HCT116 (cell line): ENCODE measurements around the gene MT2A. TPM values are rescaled to one million over a fixed set of nuclear protein-coding genes. Genes with fewer than 3 reads are reported as not detected.
A peak's percentile ranks its signal among the peaks of the same experiment; 100 is the strongest.

ENCODE experiments used
- ATAC-seq: fragments of 200-7000 bp; cut with Tn5 transposase; 2 replicates; pipeline ENCODE4 v1.9.1; 2020; ENCODE audit warnings: mild to moderate bottlenecking, moderate library complexity
- BruUV-seq: library from RNA; stranded (reverse); fragments of 400-500 nt; replicated peaks from 2 replicates; lab custom pipeline; 2021; lab: Mats Ljungman, UMichigan
- CTCF ChIA-PET: fragments of 300-600 bp; sonication (Branson Sonifier 250); formaldehyde crosslinking; loops from one replicate; lab custom pipeline; 2021; ENCODE audit warnings: antibody characterized with exemption; lab: Charles Lee
- POLR2A ChIA-PET: fragments of 300-600, 350-600 bp; sonication (Branson Sonifier 250); formaldehyde crosslinking; loops from one replicate; lab custom pipeline; 2021; ENCODE audit warnings: antibody characterized with exemption; lab: Charles Lee
- RAD21 ChIA-PET, 2 experiments: fragments of 300-600 bp; sonication (Branson Sonifier 250); formaldehyde crosslinking; loops; one replicate each; lab custom pipeline; 2023; ENCODE audit warnings: low total read pairs in 2 of 2; ENCODE audit not compliant: uncharacterized antibody in 2 of 2, unreplicated experiment in 2 of 2, low non-redundant PET in 1 of 2; lab: Charles Lee
- DNase-seq: peaks from one replicate; pipeline ENCODE4 v3.0.0-alpha.2; 2010; ENCODE audit warnings: low read depth, low spot score
- H2AFZ ChIP-seq: fragments of 200-600 bp; shearing (Covaris generic), sonication (generic); 2 replicates; pipeline ENCODE4 v1.6.1; 2017; ENCODE audit warnings: low read depth, mixed run types, mixed read lengths, antibody characterized with exemption, low read length; ENCODE audit not compliant: poor library complexity, severe bottlenecking
- H3K27ac ChIP-seq: 2 replicates; pipeline ENCODE4 v1.5.1; 2012; ENCODE audit warnings: low read depth, low read length
- H3K27me3 ChIP-seq: fragments of 200-600 bp; sonication (generic); 2 replicates; pipeline ENCODE4 v1.6.1; 2016; ENCODE audit warnings: mixed run types, low read length, mixed read lengths; ENCODE audit not compliant: insufficient read depth
- H3K36me3 ChIP-seq, 2 experiments: fragments of 200-500 bp in 1 of 2; fragments of 200-600 bp in 1 of 2; sonication (Bioruptor generic) in 1 of 2; sonication (generic) in 1 of 2; 2 replicates each; pipeline versions ENCODE4 v1.5.1 to v1.6.1; 2014 to 2016; ENCODE audit warnings: low read length in 2 of 2, inconsistent platforms in 1 of 2, mixed read lengths in 1 of 2, mixed run types in 1 of 2; ENCODE audit not compliant: insufficient read depth in 2 of 2, control insufficient read depth in 1 of 2
- H3K4me1 ChIP-seq, 2 experiments: fragments of 200-600 bp in 1 of 2; sonication (generic) in 1 of 2; 2 replicates each; pipeline versions ENCODE4 v1.5.1 to v1.6.1; 2012 to 2017; ENCODE audit warnings: low read length in 2 of 2, inconsistent platforms in 1 of 2, mild to moderate bottlenecking in 1 of 2, mixed read lengths in 1 of 2, mixed run types in 1 of 2, moderate library complexity in 1 of 2; ENCODE audit not compliant: insufficient read depth in 2 of 2, control insufficient read depth in 1 of 2
- H3K4me2 ChIP-seq: fragments of 200-600 bp; sonication (generic); 2 replicates; pipeline ENCODE4 v1.6.1; 2017; ENCODE audit warnings: mixed run types, low read length, mixed read lengths
- H3K4me3 ChIP-seq, 2 experiments: fragments of 200-600 bp in 1 of 2; sonication (generic) in 1 of 2; replicated peaks in 1 of 2; 2 replicates each; pipeline ENCODE4 v1.5.1; 2011 to 2016; ENCODE audit warnings: low read length in 2 of 2, control low read depth in 1 of 2, low read depth in 1 of 2, mild to moderate bottlenecking in 1 of 2, mixed read lengths in 1 of 2, mixed run types in 1 of 2
- H3K79me2 ChIP-seq: fragments of 200-600 bp; sonication (generic); 2 replicates; pipeline ENCODE4 v1.6.1; 2017; ENCODE audit warnings: mild to moderate bottlenecking, mixed run types, low read length, moderate library complexity, mixed read lengths; ENCODE audit not compliant: insufficient read depth
- H3K9ac ChIP-seq: fragments of 200-600 bp; sonication (generic); 2 replicates; pipeline ENCODE4 v1.6.1; 2016; ENCODE audit warnings: low read length, mixed read lengths
- H3K9me2 ChIP-seq: fragments of 200-600 bp; sonication (generic), shearing (Covaris generic); 2 replicates; pipeline ENCODE4 v1.6.1; 2017; ENCODE audit warnings: mixed run types, mild to moderate bottlenecking, moderate library complexity; ENCODE audit not compliant: insufficient read depth
- H3K9me3 ChIP-seq, 2 experiments: fragments of 200-500 bp in 1 of 2; fragments of 200-600 bp in 1 of 2; sonication (Bioruptor generic) in 1 of 2; sonication (generic) in 1 of 2; 2 replicates each; pipeline ENCODE4 v1.6.1; 2014 to 2017; ENCODE audit warnings: low read length in 2 of 2, mixed read lengths in 2 of 2, inconsistent platforms in 1 of 2, low read depth in 1 of 2, mild to moderate bottlenecking in 1 of 2, mixed run types in 1 of 2, moderate library complexity in 1 of 2; ENCODE audit not compliant: control insufficient read depth in 1 of 2, insufficient read depth in 1 of 2
- H4K20me1 ChIP-seq: fragments of 200-600 bp; sonication (generic), shearing (Covaris generic); 2 replicates; pipeline ENCODE4 v1.6.1; 2017; ENCODE audit warnings: mixed run types, mild to moderate bottlenecking, moderate library complexity; ENCODE audit not compliant: insufficient read depth
- ELF1 ChIP-seq: IDR thresholded peaks from 2 replicates; pipeline ENCODE4 v1.6.1; 2012; ENCODE audit warnings: low read depth, borderline replicate concordance
- POLR2A ChIP-seq: IDR thresholded peaks from 2 replicates; pipeline ENCODE4 v1.7.0; 2011; ENCODE audit warnings: borderline replicate concordance; ENCODE audit not compliant: insufficient read depth, insufficient read length; ENCODE audit errors: extremely low read depth
- POLR2AphosphoS5 ChIP-seq: IDR thresholded peaks from 2 replicates; pipeline ENCODE4 v1.6.1; 2011; ENCODE audit warnings: mild to moderate bottlenecking, low read depth, low read length, moderate library complexity
- SRF ChIP-seq: IDR thresholded peaks from 2 replicates; pipeline ENCODE4 v1.6.1; 2012; ENCODE audit warnings: low read depth
- intact Hi-C: fragments of 100-400 bp; cut with micrococcal nuclease; formaldehyde crosslinking; loops from 2 replicates; pipeline ENCODE4 v1.10.0; 2022
- total RNA-seq: library from RNA; stranded (reverse); gene quantifications from one replicate; pipeline ENCODE4 v1.2.1, GENCODE V29; 2021; ENCODE audit not compliant: unreplicated experiment

The MT2A gene
- total RNA-seq, 1 experiment from 2014 or later, result 710 TPM

DNA sequence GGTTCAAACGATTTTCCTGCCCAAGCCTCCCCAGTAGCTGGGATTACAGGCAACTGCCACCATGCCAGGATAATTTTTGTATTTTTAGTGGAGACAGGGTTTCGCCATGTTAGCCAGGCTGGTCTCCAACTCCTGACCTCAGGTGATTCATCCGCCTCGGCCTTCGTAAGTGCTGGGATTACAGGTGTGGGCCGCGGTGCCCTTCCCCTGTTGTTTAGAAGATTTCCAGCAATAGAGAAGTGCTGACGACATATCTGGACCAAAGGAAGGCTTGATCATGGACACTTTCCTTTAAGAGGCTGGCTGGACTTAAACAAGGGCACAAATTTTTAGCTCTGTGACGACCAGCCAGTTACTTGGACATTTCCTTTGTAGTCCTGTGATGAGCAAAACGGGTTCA is 22.8 kb downstream of the MT2A start:
- peaks cover 5% of the 10 kb centered on the region; the same call in 1 of the 2 replicates for H3K79me2 ChIP-seq
- H3K4me1 ChIP-seq, result peaks cover 9 to 32% of the 10 kb centered on the region in 2 experiments
- no peak overlapping the region for H3K4me2 ChIP-seq
- H3K9me3 ChIP-seq, result no peaks in the 10 kb centered on the region
- no peak overlapping the region for H3K27ac ChIP-seq
- BruUV-seq, result no TSS peak
- intact Hi-C loops, result no loop called here
- RAD21 ChIA-PET, result no interaction called here
- no peaks in the 10 kb centered on the region for H4K20me1 ChIP-seq
- CTCF ChIA-PET, result interaction anchor here (2.1 kb wide), 1 partner anchor 12 kb away, joined by 11 read pairs; no protein-coding TSS in a partner anchor
- ATAC-seq, result no peak
- no peaks in the 10 kb centered on the region for H3K27me3 ChIP-seq
- TF ChIP-seq SRF, result no peak
- no peak overlapping the region for H3K4me3 ChIP-seq
- H3K9ac ChIP-seq, result no peak overlapping the region
- POLR2A ChIA-PET, result no interaction called here
- DNase-seq, result no peak
- H3K36me3 ChIP-seq, result no peaks in the 10 kb centered on the region
- H3K9me2 ChIP-seq, result no peaks in the 10 kb centered on the region
- H2AFZ ChIP-seq, result peak overlapping the region; percentile 61

DNA sequence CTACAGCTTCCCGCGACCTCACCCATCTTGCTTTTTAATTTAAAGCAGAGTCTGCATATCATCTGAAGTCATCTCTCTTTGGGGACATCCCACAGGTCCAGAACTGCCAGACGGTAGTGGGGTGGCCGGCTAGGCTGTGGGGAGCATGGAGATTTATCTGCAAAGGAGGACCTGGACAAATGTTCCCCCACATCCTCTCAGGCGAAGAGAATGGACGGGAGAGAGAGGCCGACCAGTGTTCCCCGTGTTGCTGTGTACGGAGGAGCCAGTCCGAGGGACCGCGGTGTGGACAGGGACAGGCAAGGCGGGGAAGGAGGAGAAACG is 23.4 kb downstream of the MT2A start:
- no peaks in the 10 kb centered on the region for H3K27me3 ChIP-seq
- intact Hi-C loops, result no loop called here
- CTCF ChIA-PET, result no interaction called here

More for the DNA sequence above, 23.4 kb downstream of the MT2A start:
- Histone ChIP-seq H3K9me2 (no peaks in the 10 kb centered on the region), H3K36me3 (no peaks in the 10 kb centered on the region), H3K79me2 (peaks cover 1% of the 10 kb centered on the region; the same call in 1 of the 2 replicates)
- no peak for ATAC-seq
- RAD21 ChIA-PET, result no interaction called here
- no peak for TF ChIP-seq POLR2A
- TF ChIP-seq ELF1, result no peak
- no peak for TF ChIP-seq POLR2AphosphoS5
- TF ChIP-seq, all 23 proteins: peak for 0
- Histone ChIP-seq H3K4me3 (no peak overlapping the region), H3K9ac (no peak overlapping the region), H3K4me2 (no peak overlapping the region), H3K27ac (no peak overlapping the region), H2AFZ (no peak overlapping the region), H3K9me3 (no peaks in the 10 kb centered on the region), H4K20me1 (no peaks in the 10 kb centered on the region), H3K4me1 (peaks cover 7 to 26% of the 10 kb centered on the region in 2 experiments)
- BruUV-seq, result no TSS peak
- no peak for DNase-seq
- POLR2A ChIA-PET, result no interaction called here
